NCI-H345 treated with DMSO at 0.1 percent for 48 hours (cell line): ENCODE data around the gene NOS3.
A peak's percentile ranks its signal among the peaks of the same experiment; 100 is the strongest.
"Not testable (repeated sequence)": the region's sequence is repeated elsewhere in the genome, so short reads cannot be mapped to it uniquely, and the experiment has no call there.

Experiments
- DNase-seq: peaks from one replicate; lab custom pipeline; 2025; ENCODE audit not compliant: unreplicated experiment; lab: John Stamatoyannopoulos, UW

The NOS3 gene

GRCh38 chr7:150997817-150998216, 7.0 kb downstream of the NOS3 start:
- DNase-seq: no peak

GRCh38 chr7:150998341-150998740, 7.5 kb downstream of the NOS3 start:
- no peak for DNase-seq

- DNase-seq: no peak
Observed at GRCh38 chr7:150999001-150999400, 8.2 kb downstream of the NOS3 start.

GRCh38 chr7:150999497-151000230, 8.8 kb downstream of the NOS3 start:
- DNase-seq: no peak

GRCh38 chr7:151000897-151001495, 10.2 kb downstream of the NOS3 start:
- no peak for DNase-seq

GRCh38 chr7:151001546-151001945, 10.7 kb downstream of the NOS3 start:
- DNase-seq: no peak

- DNase-seq: peak; percentile 59
Observed at GRCh38 chr7:151003572-151003971, 12.8 kb downstream of the NOS3 start.

GRCh38 chr7:151005566-151005965, 14.7 kb downstream of the NOS3 start:
- no peak for DNase-seq

- no peak for DNase-seq
Observed at GRCh38 chr7:151006590-151007300, 15.9 kb downstream of the NOS3 start.

- no peak for DNase-seq
Observed at GRCh38 chr7:151007469-151007898, 16.7 kb downstream of the NOS3 start.

GRCh38 chr7:151008143-151008510, 17.3 kb downstream of the NOS3 start:
- DNase-seq: no peak

- DNase-seq: no peak
Observed at GRCh38 chr7:151008511-151009323, 17.9 kb downstream of the NOS3 start.

GRCh38 chr7:151009327-151010036, 18.7 kb downstream of the NOS3 start:
- DNase-seq: no peak

GRCh38 chr7:151010037-151010306, 19.2 kb downstream of the NOS3 start:
- DNase-seq: no peak

GRCh38 chr7:151010307-151011096, 19.7 kb downstream of the NOS3 start:
- no peak for DNase-seq

GRCh38 chr7:151011097-151011409, 20.2 kb downstream of the NOS3 start:
- DNase-seq: no peak

GRCh38 chr7:151011616-151012015, 20.8 kb downstream of the NOS3 start:
- not testable (repeated sequence) for DNase-seq

- DNase-seq: no peak
Observed at GRCh38 chr7:151012031-151012692, 21.3 kb downstream of the NOS3 start.

GRCh38 chr7:151012911-151013347, 22.1 kb downstream of the NOS3 start:
- DNase-seq: peak; percentile 2

- DNase-seq: no peak
Observed at GRCh38 chr7:151013356-151013732, 22.5 kb downstream of the NOS3 start.
